Activated CD4-positive, alpha-beta T cell treated with anti-CD3 and anti-CD28 coated beads, Interleukin-2, amount 10 ng/mL, durations not matched to agents 24 days and 14 days (primary cell): ENCODE results near the gene ADARB2. TPM values are rescaled to one million over a fixed set of nuclear protein-coding genes. Genes with fewer than 3 reads are reported as not detected.

Source experiments
- DNase-seq: peaks from one replicate; pipeline ENCODE4 v3.0.0; 2022
- H3K27ac Mint-ChIP-seq: one replicate; pipeline ENCODE4 v1.8.0; 2022; ENCODE audit warnings: mild to moderate bottlenecking, mixed read lengths
- H3K27me3 Mint-ChIP-seq: one replicate; pipeline ENCODE4 v1.8.0; 2022; ENCODE audit warnings: mixed read lengths
- H3K36me3 Mint-ChIP-seq: one replicate; pipeline ENCODE4 v1.8.0; 2022; ENCODE audit warnings: low read depth, mild to moderate bottlenecking, mixed read lengths
- H3K4me1 Mint-ChIP-seq: one replicate; pipeline ENCODE4 v1.8.0; 2021; ENCODE audit warnings: mixed read lengths
- H3K4me3 Mint-ChIP-seq: one replicate; pipeline ENCODE4 v1.8.0; 2022; ENCODE audit warnings: mild to moderate bottlenecking, moderate library complexity, mixed read lengths
- H3K9me3 Mint-ChIP-seq: one replicate; pipeline ENCODE4 v1.8.0; 2021; ENCODE audit warnings: mixed read lengths
- intact Hi-C: fragments of 100-400 bp; cut with micrococcal nuclease; formaldehyde crosslinking; loops from one replicate; pipeline ENCODE4 v1.15.1; 2023
- total RNA-seq: library from RNA; stranded (reverse); gene quantifications from 2 replicates; pipeline ENCODE4 v1.2.3, GENCODE V29; 2022

The ADARB2 gene
- total RNA-seq, 1 donor from 2014 or later, result not detected

DNA sequence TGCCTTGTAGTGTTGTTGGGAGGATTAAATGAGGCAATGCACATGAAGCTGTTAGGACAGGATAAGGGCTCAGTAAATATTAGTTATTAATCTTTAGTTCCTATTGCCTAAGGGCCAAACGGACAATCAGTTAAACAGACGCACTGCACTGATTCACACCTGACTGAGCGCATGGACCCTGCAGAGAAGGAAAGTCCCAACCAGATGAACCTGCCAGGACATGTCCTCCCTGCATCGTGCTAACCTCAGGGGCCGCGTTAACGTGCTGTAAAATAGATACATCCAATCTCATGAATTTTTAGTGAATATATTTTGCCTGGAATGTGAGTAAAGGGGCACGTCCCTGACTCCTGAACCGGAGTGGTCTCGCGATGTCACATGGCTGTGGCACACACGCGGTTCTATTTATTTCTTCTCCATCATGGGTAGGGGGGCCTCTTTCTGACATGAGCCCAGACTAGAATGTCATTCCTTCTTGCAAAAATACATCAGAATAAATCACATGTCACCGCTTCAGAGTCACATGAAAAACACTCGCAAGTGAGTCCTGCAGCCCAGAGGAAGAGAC lies 12.3 kb downstream of the ADARB2 start:
- intact Hi-C loops, result no loop called here

DNA sequence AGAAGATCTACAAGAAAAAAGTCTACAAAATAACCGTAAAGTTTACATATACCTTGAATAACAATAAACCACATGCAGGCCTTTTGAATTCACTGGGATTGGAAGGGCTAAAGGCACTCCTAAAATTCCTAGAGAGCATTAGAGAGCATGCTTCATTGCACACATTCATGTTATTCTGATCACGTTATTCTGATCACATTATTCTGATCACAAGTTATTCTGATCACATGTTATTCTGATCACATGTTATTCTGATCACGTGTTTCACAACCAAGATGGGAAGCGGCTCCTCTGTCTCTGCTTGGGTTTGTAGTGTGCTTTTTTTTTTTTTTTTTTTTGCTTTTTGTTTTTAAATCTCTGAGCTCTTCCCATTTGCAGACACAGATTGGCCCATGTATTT lies 20.5 kb downstream of the ADARB2 start:
- no peak for DNase-seq
- Mint-ChIP-seq H3K36me3 (no peaks in the 10 kb centered on the region), H3K4me3 (no peak overlapping the region), H3K27me3 (peaks cover 21% of the 10 kb centered on the region), H3K4me1 (no peaks in the 10 kb centered on the region), H3K9me3 (no peaks in the 10 kb centered on the region), H3K27ac (no peak overlapping the region)
- intact Hi-C loops, result no loop called here

More for the DNA sequence above, 12.3 kb downstream of the ADARB2 start:
- H3K4me3 Mint-ChIP-seq, result no peak overlapping the region
- no peak overlapping the region for H3K27ac Mint-ChIP-seq
- DNase-seq, result no peak
- H3K36me3 Mint-ChIP-seq, result no peaks in the 10 kb centered on the region
- H3K4me1 Mint-ChIP-seq, result no peaks in the 10 kb centered on the region
- H3K9me3 Mint-ChIP-seq, result no peaks in the 10 kb centered on the region
- H3K27me3 Mint-ChIP-seq, result peaks cover 4% of the 10 kb centered on the region

DNA sequence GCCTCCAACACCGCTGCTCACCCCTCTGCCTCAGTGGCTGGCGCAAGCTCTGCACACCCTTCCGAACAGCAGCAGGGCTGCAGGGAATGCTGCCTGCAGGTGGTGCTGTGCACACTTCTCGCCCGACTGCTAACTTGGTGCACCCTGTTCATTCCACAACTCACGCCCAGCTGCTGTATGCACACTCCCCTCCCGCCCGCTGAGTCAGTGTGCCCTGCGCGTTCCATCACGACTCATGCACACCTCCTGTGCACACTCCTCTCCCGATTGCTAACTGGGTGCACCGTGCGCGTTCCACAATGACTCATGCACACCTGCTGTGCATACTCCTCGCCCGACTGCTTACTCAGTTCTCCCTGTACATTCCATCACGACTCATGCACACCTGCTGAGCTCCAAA lies 21.5 kb downstream of the ADARB2 start:
- DNase-seq, result no peak
- Mint-ChIP-seq H3K4me1 (no peaks in the 10 kb centered on the region), H3K4me3 (no peak overlapping the region), H3K27me3 (peaks cover 21% of the 10 kb centered on the region), H3K9me3 (no peaks in the 10 kb centered on the region), H3K36me3 (no peaks in the 10 kb centered on the region), H3K27ac (no peak overlapping the region)
- intact Hi-C loops, result no loop called here

DNA sequence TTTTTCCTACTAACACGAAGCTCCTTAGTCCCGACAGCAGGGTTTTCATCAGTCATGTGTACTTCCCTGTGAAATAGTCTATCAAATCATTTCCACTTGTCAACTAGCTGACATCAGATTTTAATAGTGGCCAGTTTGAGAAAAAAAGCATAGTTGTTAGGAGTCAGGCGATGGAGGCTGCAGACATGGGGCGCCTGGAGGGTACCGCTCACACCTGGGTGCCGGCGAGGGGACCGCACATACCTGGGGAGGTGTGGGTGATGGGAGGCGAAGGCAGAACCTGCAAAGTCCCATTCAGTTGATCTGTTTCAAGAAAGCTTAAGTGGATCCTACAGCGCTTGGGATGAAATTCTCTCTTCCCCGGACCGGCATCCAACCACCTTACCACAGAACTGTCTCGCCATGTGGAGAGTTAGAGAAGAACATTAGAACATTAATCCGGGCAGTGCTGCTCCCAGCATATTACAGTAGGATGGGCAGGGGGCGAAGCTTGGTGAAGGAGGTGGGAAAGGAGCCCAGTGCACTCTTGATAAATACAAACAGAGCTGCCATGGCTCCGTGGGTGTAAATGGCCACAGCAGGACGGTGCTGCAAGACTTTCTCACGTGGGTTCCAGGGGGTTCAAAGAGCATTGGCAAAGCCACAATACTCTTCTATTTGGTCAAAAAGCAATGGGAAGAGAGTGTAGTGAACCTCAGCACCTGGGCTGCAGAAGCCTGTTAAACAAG lies 24.2 kb downstream of the ADARB2 start:
- no peak overlapping the region for H3K4me3 Mint-ChIP-seq
- DNase-seq, result no peak
- H3K4me1 Mint-ChIP-seq, result no peaks in the 10 kb centered on the region
- intact Hi-C loops, result no loop called here
- no peaks in the 10 kb centered on the region for H3K36me3 Mint-ChIP-seq
- peaks cover 32% of the 10 kb centered on the region for H3K27me3 Mint-ChIP-seq
- H3K9me3 Mint-ChIP-seq, result peaks cover 8% of the 10 kb centered on the region
- no peak overlapping the region for H3K27ac Mint-ChIP-seq

DNA sequence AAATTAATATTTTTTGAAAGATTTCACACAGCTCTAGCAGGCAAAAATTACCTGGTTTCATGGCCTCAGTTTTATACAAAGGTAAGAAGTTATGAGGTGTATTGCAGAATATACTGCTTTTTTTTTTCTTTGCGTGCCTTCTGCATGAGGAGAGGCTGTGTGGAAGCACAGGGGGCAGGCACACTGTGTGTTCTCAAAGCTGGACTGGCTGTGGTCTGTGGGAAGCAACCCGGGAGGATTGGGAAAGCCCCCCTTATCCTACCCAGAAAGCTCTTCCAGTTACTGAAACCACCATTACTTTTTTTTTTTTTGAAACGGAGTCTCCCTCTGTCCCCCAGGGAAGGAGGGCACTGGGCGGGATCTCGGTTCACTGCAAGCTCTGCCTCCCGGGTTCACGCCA lies 25.0 kb downstream of the ADARB2 start:
- intact Hi-C loops, result no loop called here
- Mint-ChIP-seq H3K9me3 (peaks cover 10% of the 10 kb centered on the region), H3K4me3 (no peak overlapping the region), H3K4me1 (no peaks in the 10 kb centered on the region), H3K27me3 (peaks cover 29% of the 10 kb centered on the region), H3K27ac (no peak overlapping the region), H3K36me3 (no peaks in the 10 kb centered on the region)
- DNase-seq, result no peak

DNA sequence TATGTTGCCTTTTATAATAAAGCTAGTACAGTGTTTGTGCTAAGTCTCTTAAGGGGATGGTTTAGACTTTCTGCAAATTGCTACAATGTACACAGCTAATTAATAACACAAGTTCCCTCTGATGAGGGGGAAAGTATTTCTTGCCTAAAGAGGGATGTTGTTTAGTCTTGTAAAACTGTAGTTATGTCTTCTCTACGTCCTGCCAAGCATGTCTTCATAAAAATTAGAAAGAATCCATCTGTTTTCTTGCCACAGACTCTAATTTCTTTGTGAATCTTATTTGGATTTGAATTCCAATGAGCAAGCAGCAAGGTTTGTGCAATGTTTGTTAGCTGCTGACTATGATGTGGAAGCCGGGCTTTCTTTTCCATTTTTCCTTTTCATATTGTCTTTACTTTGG lies 28.2 kb downstream of the ADARB2 start:
- Mint-ChIP-seq H3K9me3 (peaks cover 24% of the 10 kb centered on the region), H3K4me1 (peaks cover 2% of the 10 kb centered on the region), H3K27me3 (peaks cover 21% of the 10 kb centered on the region), H3K4me3 (no peak overlapping the region), H3K36me3 (no peaks in the 10 kb centered on the region), H3K27ac (no peak overlapping the region)
- intact Hi-C loops, result no loop called here
- no peak for DNase-seq

DNA sequence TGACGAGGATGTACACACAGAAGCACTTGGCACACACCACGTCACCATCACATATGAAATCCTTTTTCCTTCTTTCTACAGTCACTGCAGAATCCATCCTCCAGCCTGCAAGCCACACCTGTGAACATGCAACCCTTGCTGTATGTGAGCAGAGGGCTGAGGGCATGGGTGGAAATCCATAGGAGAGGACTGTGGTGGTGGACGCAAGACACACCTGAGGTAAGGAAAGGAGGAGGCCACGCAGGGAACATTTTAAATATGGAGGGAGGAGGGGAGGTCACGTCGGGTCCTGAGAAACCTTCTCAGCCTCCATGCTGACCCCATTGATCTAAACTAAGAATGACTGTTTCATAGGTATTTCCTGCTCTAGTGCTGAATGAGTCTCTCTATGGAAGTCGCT lies 28.6 kb downstream of the ADARB2 start:
- Mint-ChIP-seq H3K4me3 (no peak overlapping the region), H3K27me3 (peaks cover 19% of the 10 kb centered on the region)

DNA sequence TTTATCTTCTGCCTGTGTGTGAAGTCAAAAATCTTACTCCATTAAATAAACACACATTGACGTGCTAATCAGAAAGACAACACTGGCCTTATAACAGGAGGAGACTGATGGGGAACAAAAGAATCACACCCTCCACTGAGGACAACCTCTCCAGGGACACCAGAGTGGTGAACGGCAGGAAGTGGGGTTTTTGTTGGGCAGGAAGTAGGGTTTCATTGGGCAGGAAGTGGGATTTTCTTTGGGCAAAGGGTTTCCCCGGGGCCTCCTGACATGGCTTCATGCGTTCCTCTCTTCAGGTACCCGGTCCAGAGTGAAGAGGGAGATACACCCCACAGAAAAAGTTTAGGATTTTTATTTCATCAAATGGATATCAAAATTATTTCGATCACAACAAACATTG lies 30.6 kb downstream of the ADARB2 start:
- intact Hi-C loops, result no loop called here
- H3K36me3 Mint-ChIP-seq, result no peaks in the 10 kb centered on the region
- no peak overlapping the region for H3K27ac Mint-ChIP-seq

More for the DNA sequence above, 28.6 kb downstream of the ADARB2 start:
- no peaks in the 10 kb centered on the region for H3K36me3 Mint-ChIP-seq
- H3K9me3 Mint-ChIP-seq, result peaks cover 24% of the 10 kb centered on the region
- no peak for DNase-seq
- intact Hi-C loops, result no loop called here
- H3K27ac Mint-ChIP-seq, result no peak overlapping the region
- H3K4me1 Mint-ChIP-seq, result peaks cover 2% of the 10 kb centered on the region

DNA sequence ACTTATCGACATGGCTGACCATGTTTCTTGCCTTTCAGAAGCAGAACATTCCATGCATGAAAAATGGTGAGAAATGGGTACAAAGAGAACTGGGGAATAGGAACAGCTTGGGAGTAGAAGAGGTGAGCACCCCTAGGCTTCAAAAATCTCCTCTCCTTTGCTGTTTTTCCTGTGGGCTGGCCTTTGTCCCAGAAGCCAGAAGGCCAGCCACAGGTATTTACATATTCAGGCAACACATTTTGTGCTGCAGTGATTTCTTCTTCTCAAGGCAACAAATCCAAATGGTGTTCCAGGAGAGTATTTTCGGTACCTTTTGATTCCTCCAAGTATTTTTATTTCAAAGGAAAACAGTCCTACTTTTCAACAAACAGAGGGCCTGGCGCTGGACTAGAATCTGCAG lies 31.1 kb downstream of the ADARB2 start:
- H3K9me3 Mint-ChIP-seq, result peaks cover 36% of the 10 kb centered on the region
- H3K4me3 Mint-ChIP-seq, result no peak overlapping the region
- H3K27ac Mint-ChIP-seq, result no peak overlapping the region
- peaks cover 21% of the 10 kb centered on the region for H3K27me3 Mint-ChIP-seq
- intact Hi-C loops, result no loop called here
- H3K36me3 Mint-ChIP-seq, result no peaks in the 10 kb centered on the region
- peaks cover 2% of the 10 kb centered on the region for H3K4me1 Mint-ChIP-seq
- DNase-seq, result no peak

More for the DNA sequence above, 30.6 kb downstream of the ADARB2 start:
- Mint-ChIP-seq H3K4me3 (no peak overlapping the region), H3K27me3 (peaks cover 21% of the 10 kb centered on the region), H3K9me3 (peaks cover 34% of the 10 kb centered on the region), H3K4me1 (peaks cover 2% of the 10 kb centered on the region)
- no peak for DNase-seq

DNA sequence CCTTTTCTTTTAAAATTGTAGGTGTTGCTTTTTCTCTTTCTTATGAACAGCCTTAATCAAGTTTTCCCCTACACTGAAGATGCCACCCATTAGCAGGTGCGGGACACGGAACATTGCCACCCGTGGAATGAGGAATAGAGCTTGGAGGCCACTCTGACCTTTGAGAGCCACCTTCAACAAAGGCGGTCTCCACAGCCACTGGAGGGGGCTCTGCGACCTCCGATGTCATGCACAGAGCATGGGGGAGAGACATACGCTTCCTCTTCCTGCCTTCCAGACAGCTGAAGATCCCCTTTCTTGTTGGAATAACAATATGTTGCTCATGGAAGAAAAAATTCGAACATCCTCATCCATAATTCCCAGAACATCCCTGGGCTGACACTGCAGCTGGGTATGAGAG lies 39.1 kb downstream of the ADARB2 start:
- Mint-ChIP-seq H3K36me3 (no peaks in the 10 kb centered on the region), H3K27ac (no peak overlapping the region), H3K4me3 (no peak overlapping the region), H3K4me1 (no peaks in the 10 kb centered on the region), H3K27me3 (peaks cover 11% of the 10 kb centered on the region), H3K9me3 (peaks cover 11% of the 10 kb centered on the region)
- intact Hi-C loops, result no loop called here
- no peak for DNase-seq

DNA sequence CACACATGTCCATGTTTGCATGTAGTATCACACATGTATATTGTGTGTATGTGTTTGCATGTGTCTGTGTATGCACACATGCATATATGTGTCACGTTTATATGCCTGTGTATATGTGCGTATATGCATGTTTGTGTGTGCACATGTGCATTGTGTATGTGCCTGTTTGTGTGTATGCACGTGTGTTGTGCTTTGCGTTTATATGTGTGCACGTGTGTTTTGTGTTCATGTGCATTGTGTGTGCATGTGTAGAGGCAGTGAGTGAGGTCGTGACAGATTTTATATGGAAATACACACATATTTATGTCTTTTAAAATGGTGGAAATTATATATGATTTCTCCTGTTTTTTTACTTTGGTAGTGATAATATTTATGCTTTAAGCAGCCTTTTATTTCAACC lies 41.2 kb downstream of the ADARB2 start:
- Mint-ChIP-seq H3K27ac (no peak overlapping the region), H3K36me3 (no peaks in the 10 kb centered on the region), H3K9me3 (peaks cover 3% of the 10 kb centered on the region), H3K4me3 (no peak overlapping the region), H3K27me3 (peaks cover 10% of the 10 kb centered on the region), H3K4me1 (no peaks in the 10 kb centered on the region)
- intact Hi-C loops, result no loop called here
- DNase-seq, result no peak

DNA sequence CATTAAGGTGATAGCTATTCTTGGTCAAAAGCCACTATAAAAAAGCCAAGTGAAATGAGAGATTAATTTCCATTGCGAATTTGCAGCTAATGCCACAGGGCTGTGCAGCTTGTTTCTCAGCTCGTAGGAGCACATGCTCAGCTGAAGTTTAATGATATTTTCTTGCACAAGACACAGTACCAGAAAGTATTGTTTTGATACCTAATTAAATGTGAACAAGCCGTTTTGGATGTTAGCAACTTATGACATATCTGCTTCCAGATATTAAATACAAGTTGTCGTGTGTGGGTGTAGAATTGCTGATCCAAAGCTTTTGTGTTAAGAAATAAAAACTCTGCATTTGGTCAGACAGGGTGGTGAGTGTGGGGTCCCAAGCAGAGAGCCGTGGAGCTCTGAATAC lies 47.2 kb downstream of the ADARB2 start:
- Mint-ChIP-seq H3K27ac (no peak overlapping the region), H3K36me3 (no peaks in the 10 kb centered on the region), H3K4me1 (no peaks in the 10 kb centered on the region), H3K4me3 (no peak overlapping the region), H3K9me3 (no peaks in the 10 kb centered on the region), H3K27me3 (peaks cover 10% of the 10 kb centered on the region)
- no peak for DNase-seq
- intact Hi-C loops, result no loop called here

DNA sequence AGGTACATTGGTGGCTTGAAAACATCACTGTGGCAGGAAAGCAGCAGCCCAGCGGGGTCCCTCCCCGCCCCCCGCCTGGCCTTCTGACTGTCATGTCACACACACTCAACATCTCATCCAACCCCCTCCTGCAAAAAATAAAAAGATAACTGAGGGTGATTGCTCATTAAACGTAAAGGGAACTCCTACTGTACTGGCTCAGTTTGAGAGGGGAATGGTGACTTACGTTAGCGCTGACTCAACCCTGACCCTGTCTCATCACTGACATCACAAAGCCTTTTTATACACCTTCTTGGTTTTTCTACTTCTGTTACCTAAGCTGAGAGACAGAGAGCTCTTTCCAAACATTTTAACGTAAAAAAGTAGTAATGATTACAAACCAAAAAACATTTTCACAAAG lies 48.8 kb downstream of the ADARB2 start:
- intact Hi-C loops, result no loop called here
- no peaks in the 10 kb centered on the region for H3K4me1 Mint-ChIP-seq
- H3K36me3 Mint-ChIP-seq, result no peaks in the 10 kb centered on the region
- peaks cover 11% of the 10 kb centered on the region for H3K27me3 Mint-ChIP-seq
- H3K27ac Mint-ChIP-seq, result no peak overlapping the region
- DNase-seq, result no peak
- no peak overlapping the region for H3K4me3 Mint-ChIP-seq
- no peaks in the 10 kb centered on the region for H3K9me3 Mint-ChIP-seq

DNA sequence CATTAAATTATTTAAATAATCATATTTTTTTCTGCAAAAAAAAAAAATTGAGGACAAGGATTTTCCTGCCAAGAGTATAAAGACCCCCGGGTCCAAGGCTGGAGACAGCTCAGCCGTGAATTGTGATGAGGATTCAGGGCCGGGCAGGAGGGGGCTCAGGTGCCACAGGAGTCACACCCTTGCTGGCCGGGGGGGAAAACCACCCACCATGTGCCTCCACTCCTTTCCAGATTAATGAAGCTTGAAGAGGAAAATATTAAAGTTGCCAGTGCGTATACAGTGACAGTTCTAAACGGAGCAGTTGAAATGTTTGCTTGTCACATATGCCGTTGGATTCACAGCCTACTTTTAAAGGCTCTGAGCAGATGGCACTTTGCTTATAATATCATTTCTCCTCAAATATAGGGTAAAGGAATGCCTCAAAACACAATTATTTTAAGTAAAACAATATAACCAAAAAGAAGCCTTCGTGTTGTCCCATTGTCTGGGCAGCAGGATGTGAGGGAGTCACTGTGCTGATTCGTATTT lies 49.6 kb downstream of the ADARB2 start:
- no peak overlapping the region for H3K4me3 Mint-ChIP-seq
- DNase-seq, result no peak
- peaks cover 11% of the 10 kb centered on the region for H3K27me3 Mint-ChIP-seq
- no peaks in the 10 kb centered on the region for H3K4me1 Mint-ChIP-seq
- no peaks in the 10 kb centered on the region for H3K9me3 Mint-ChIP-seq
- intact Hi-C loops, result no loop called here
- H3K27ac Mint-ChIP-seq, result no peak overlapping the region
- H3K36me3 Mint-ChIP-seq, result no peaks in the 10 kb centered on the region
